Heart right ventricle (tissue), 16 donors: Measurements from ENCODE around the gene TTLL10. TPM values are rescaled to one million over a fixed set of nuclear protein-coding genes. Genes with fewer than 3 reads are reported as not detected.

Experiments
- ATAC-seq, 8 donors: fragments of 200-7000 bp; cut with Tn5 transposase; one replicate each; pipeline ENCODE4 v1.9.1; 2020; ENCODE audit warnings: mild to moderate bottlenecking in 8 of 8, moderate library complexity in 8 of 8, moderate number of reproducible peaks in 1 of 8
- DNase-seq, 2 donors: peaks; one replicate each; pipeline ENCODE4 v3.0.0-alpha.2; 2020
- H3K27ac ChIP-seq, 10 donors: fragments of 200-600 bp; sonication (generic) in 2 of 10; one replicate each; pipeline versions ENCODE4 v1.5.0 to v1.8.0; 2020 to 2022; ENCODE audit warnings: mild to moderate bottlenecking in 3 of 10
- H3K27me3 ChIP-seq, 7 donors: fragments of 200-600 bp; one replicate each; pipeline ENCODE4 v1.8.0; 2021 to 2022; ENCODE audit warnings: mild to moderate bottlenecking in 2 of 7
- H3K36me3 ChIP-seq, 9 donors: fragments of 200-600 bp; sonication (generic) in 1 of 9; one replicate each; pipeline versions ENCODE4 v1.5.0 to v1.8.0; 2020 to 2022; ENCODE audit warnings: mild to moderate bottlenecking in 2 of 9
- H3K4me1 ChIP-seq, 9 donors: fragments of 200-600 bp; sonication (generic) in 1 of 9; one replicate each; pipeline versions ENCODE4 v1.5.0 to v1.8.0; 2020 to 2022; ENCODE audit warnings: mild to moderate bottlenecking in 4 of 9
- H3K4me3 ChIP-seq, 10 donors: fragments of 200-600 bp; sonication (generic) in 2 of 10; one replicate each; pipeline versions ENCODE4 v1.5.0 to v1.8.0; 2020 to 2022; ENCODE audit warnings: mild to moderate bottlenecking in 7 of 10, moderate library complexity in 2 of 10
- H3K9me3 ChIP-seq, 11 donors: fragments of 200-600 bp in 10 of 11; sonication (generic) in 2 of 11; one replicate each; pipeline versions ENCODE4 v1.5.0 to v1.8.0; 2013 to 2022; ENCODE audit warnings: mild to moderate bottlenecking in 2 of 11, control low read depth in 1 of 11, moderate library complexity in 1 of 11
- CTCF ChIP-seq, 9 donors: fragments of 200-600 bp; sonication (generic) in 2 of 9; IDR thresholded peaks; one replicate each; pipeline versions ENCODE4 v1.5.0 to v1.8.0; 2021 to 2022; ENCODE audit warnings: antibody characterized with exemption in 9 of 9, mild to moderate bottlenecking in 5 of 9, moderate library complexity in 1 of 9
- WGBS, 2 donors: extraction: QIAGEN DNeasy Blood & Tissue Kit; methylation state at CpG; one replicate each; pipeline ENCODE4 v1.1.7; 2013; ENCODE audit warnings: inconsistent platforms in 1 of 2; 5-methylcytosine and 5-hydroxymethylcytosine counted together
- intact Hi-C, 10 donors: fragments of 100-400 bp; cut with DNase I; formaldehyde crosslinking; loops; one replicate each; pipeline versions ENCODE4 v1.11.1 to v1.14.2; 2022
- polyA plus RNA-seq, 2 donors: library from polyadenylated mRNA; stranded (reverse); fragments of 200-250 nt; gene quantifications; one replicate each; pipeline ENCODE4 v1.2.3, GENCODE V29; 2013
- total RNA-seq, 10 donors: library from RNA; stranded (reverse); fragmentation: NEBNext Ultra II Directional in 3 of 10; extraction: Animal tissue kit (Norgen Biotek cat#: 25700) in 3 of 10; gene quantifications; one replicate each; pipeline versions ENCODE4 v1.2.1 to v1.2.4, GENCODE V29; 2021 to 2023
- donor health status: Arrhythmogenic right ventricular cardiomyopathy.
- donor health status: ischemic (EF 13 %, LVEDD 7.1; RV severe dilation, severe dysfunction).
- donor health status: healthy with polysubstance abuse.
- donor health status: DM: no; HTN: yes; CAD: no.
- donor health status: DM: no; HTN: no; CAD: no.
- donor health status: ischemic (EF 25% LVEDD 6.9; RV normal size, moderate dysfunction).
- donor health status: ischemic (EF 25% LVEDD 5.7; RV mildly dilated, moderate dysfunction).
- donor health status: healthy.
- donor health status: DM: yes; HTN: yes; CAD: no.
- donor health status: Ischemic cardiomyopathy.
- donor health status: ischemic (EF 35%, LVEDD 5.7; RV mildly dilated, moderate dysfunction).
- donor health status: nonischemic (EF 11% LVEDD 7.7; RV severe dilation, severe dysfunction).
- donor health status: DM: yes; HTN: yes; CAD: no.
- donor health status: PGD.
- donor health status: ischemic (EF 29% LVEDD 5.4; RV normal size, mild dysfunction).
- donor health status: nonischemic (EF 23%, LVEDD 6.1; RV moderate dilation, normal function).

TTLL10 gene
- total and polyA plus RNA-seq, 12 donors = 0.09 to 0.53 (median 0.26) TPM; not detected in 3

GRCh38 chr1:1134300-1134970 is 39.2 kb upstream of the TTLL10 start:
- Histone ChIP-seq H3K36me3 (no peaks in the 10 kb centered on the region), H3K4me3 (no peak overlapping the region), H3K4me1 (peaks cover 0 to 19% (median 0%) of the 10 kb centered on the region in 9 donors), H3K27ac (peak overlapping the region in 6 of 10 donors; percentile 25 to 64 (median 42)), H3K27me3 (peaks cover 0 to 36% (median 25%) of the 10 kb centered on the region in 7 donors), H3K9me3 (no peaks in the 10 kb centered on the region)
- 83 to 89% methylated on average over 28 of the region's 28 CpGs for WGBS, 2 donors
- ATAC-seq (no peak), DNase-seq (no peak)
- no peak for TF ChIP-seq CTCF (IDR thresholded peaks at IDR 0.05)
- intact Hi-C loops = no loop called here

- 80% methylated on average over 20 of the region's 20 CpGs for WGBS, 2 donors
- H3K27ac ChIP-seq = peak overlapping the region in 5 of 10 donors; percentile 25 to 64 (median 56)
- H3K9me3 ChIP-seq = no peaks in the 10 kb centered on the region
- ATAC-seq (peak in 6 of 8 donors; percentile 19 to 50 (median 27)), DNase-seq (peak in 1 of 2 donors; percentile 42)
- peaks cover 0 to 37% (median 25%) of the 10 kb centered on the region in 7 donors for H3K27me3 ChIP-seq
- no peak for TF ChIP-seq CTCF (IDR thresholded peaks at IDR 0.05)
- H3K36me3 ChIP-seq = no peaks in the 10 kb centered on the region
- intact Hi-C loops = no loop called here
- H3K4me3 ChIP-seq = no peak overlapping the region
- peaks cover 0 to 19% (median 0%) of the 10 kb centered on the region in 9 donors for H3K4me1 ChIP-seq
Measured at GRCh38 chr1:1135339-1136136, 38.1 kb upstream of the TTLL10 start.

- H3K9me3 ChIP-seq = no peaks in the 10 kb centered on the region
- peak overlapping the region in 1 of 10 donors; percentile 18 for H3K4me3 ChIP-seq
- intact Hi-C loops = no loop called here
- ATAC-seq (no peak), DNase-seq (no peak)
- WGBS, 2 donors = 19 to 22% methylated on average over 47 to 48 of the region's 48 CpGs
- H3K36me3 ChIP-seq = no peaks in the 10 kb centered on the region
- peaks cover 0 to 43% (median 30%) of the 10 kb centered on the region in 7 donors for H3K27me3 ChIP-seq
- no peak for TF ChIP-seq CTCF (IDR thresholded peaks at IDR 0.05)
- peak overlapping the region in 1 of 10 donors; percentile 3 for H3K27ac ChIP-seq
- H3K4me1 ChIP-seq = peaks cover 0 to 19% (median 0%) of the 10 kb centered on the region in 9 donors
Measured at GRCh38 chr1:1136547-1137230, 37.0 kb upstream of the TTLL10 start.
